ENCODE measurements around the gene OGFOD3.
"Not testable (repeated sequence)": the region's sequence is repeated elsewhere in the genome, so short reads cannot be mapped to it uniquely, and the experiment has no call there.

The OGFOD3 gene

DNA sequence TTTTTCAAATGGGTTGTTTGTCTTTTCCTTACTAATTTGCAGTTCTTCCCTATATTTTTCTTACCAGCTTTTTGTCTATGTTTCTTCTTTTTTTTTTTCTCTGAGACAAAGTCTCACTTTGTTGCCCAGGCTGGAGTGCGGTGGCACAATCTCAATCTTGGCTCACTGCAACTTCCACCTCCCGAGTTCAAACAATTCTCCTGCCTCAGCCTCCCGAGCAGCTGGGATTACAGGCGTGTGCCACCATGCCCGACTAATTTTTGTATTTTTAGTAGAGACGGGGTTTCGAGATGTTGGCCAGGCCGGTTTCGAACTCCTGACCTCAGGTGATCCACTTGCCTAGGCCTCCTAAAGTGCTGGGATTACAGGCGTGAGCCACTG is 45.3 kb downstream of the OGFOD3 start:
- not testable (repeated sequence) for DNase-seq (ENCODE audit: low spot score)

DNA sequence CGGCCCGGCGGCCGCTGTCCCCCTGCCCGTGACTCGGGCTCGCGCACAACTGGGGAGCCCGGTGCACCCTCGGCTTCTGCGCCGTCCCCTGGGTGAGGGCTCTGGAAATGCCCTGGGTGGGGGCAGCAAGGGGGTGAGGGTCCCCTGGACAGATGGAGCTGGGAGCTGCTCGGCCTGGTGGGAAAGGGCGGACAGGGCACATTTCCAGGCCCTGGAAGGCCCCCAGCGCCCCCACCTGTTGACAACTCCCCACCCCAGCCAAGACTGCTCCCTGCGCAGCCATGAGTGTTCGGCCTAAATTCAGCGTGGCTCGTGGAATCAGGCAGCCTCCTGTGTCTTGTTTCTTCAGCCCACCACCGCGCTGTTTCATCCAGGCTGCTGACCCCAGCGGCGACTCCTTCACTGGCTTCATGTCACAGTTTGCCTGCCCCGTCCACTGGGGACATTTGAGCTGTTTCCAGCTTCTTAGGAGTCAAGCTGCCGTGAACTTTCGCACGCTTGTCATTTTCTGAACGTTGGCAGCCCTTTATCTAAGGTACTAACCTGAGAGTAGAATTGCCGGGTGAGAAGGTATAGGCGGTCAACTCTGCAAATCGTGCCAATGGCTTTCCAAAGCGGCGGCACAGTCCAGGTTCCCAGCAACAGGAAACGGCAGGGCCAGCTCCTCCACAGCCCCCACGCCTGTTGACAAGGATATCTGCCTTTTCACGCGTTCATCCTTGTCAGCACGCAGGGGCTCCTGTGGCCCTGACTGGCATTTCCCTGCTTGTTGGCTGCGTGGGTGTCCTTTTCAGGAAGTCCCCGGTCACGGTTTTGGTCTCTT is 45.9 kb downstream of the OGFOD3 start:
- no peak for DNase-seq (ENCODE audit: low spot score)

DNA sequence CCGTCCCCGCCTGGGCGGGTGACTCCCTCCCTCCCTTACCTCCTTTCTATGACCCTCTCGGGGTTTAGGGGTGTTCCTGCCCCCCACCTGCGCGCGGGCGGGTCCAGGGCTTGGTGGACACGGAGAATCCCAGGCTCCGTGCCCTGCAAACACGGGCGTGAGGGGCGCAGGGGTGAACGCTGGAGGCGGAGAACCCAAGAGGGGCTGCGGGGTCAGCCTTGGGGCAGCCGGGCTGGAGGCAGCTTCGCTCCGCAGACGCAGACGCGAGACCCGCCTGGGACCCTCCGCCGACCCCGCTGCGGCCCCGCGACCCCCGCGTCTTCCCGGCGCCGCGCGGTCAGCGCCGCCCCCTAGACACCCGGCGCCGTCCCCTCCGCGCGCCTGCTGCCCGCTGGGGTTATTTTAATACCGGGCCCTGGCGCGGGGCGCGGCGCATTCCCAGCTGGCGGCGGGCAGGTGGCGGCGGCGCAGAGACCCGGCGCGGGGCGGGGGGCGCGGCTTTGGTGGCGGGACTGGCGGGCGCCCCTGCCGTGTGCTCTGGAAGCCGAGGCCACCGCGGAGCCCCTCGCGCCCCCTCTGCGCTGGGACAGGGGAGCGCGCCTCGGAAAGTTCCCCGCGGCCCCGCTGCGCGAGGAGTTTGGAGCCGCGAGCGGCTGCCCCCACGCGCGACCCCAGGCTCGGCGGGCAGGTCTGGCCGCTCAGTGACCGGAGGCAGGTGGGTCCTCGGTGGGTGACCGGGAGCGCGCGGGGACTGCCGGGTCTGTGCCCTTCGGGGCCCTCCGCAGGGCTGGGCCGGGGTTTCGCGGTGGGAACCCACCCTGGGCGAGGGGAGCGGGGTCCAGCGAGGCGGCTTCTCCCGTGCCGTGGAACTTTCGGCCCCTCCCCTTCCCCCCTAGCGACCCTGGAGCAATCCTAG is 46.8 kb downstream of the OGFOD3 start, which contains the start of gene UTS2R:
Gene UTS2R, plus strand, starts transcription at position 433 of the 916 bp plus-strand sequence. CDS start 2,560 bp downstream, outside the sequence.
- DNase-seq (ENCODE audit: low spot score) = no peak

DNA sequence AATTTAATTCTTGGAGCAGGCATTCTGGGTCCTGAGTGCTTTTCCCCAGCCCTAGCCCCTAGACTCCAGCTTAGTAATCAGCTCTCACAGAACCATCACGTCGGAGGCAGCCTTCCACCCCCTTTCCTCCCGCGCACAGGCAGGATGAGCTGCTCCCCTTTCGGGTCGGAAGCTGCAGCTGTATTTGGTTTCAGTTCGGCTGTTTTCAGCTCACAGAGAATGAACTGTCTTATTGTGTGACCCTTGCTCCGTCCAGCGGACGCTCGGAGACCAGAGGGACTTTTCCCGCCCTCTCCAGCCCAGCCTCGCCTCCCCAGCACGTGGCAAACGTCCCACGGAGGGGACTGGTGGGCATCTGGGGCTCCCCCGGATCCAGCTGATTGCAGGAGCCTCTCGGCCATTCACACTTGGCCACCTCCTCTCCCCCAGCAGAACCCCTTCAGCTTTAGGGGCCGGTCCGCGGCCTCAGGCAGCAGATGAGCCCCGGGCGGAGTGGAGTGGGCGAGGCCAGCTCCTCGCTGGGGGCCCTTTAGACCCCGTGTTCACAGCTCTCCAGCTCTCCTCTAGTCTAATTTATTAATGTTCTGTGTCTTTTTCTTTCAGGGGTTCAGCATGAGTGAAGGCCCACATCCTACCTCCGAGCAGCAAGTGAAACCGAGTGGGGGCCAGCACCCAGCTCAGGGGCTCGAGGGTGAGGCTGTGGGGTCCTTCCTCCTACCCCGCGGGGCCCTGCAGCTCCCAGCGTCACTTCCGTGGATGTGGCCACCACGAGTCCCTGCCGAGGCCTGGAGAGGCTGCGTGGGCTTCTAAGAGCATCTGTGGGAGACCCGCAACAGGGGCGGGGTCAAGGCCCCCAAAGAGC is 47.7 kb downstream of the OGFOD3 start:
- peak; percentile 40 for DNase-seq (ENCODE audit: low spot score)

DNA sequence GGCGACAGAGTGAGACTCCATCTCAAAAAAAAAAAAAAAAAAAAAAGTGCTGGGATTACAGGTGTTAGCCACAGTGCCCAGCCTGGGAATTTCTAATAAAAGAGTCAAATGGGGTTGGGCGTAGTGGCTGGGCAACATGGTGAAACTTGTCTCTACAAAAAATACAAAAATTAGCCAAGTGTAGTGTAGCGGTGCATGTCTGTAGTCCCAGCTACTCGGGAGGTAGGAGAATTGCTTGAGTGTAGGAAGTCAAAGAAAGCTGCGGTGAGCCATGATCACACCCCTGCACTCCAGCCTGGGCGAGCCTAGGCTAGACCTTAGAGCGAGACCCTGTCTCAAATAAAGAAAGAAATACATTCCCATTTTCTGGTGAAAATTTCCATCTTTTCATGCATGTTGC is 49.2 kb downstream of the OGFOD3 start:
- no peak for DNase-seq (ENCODE audit: low spot score)

DNA sequence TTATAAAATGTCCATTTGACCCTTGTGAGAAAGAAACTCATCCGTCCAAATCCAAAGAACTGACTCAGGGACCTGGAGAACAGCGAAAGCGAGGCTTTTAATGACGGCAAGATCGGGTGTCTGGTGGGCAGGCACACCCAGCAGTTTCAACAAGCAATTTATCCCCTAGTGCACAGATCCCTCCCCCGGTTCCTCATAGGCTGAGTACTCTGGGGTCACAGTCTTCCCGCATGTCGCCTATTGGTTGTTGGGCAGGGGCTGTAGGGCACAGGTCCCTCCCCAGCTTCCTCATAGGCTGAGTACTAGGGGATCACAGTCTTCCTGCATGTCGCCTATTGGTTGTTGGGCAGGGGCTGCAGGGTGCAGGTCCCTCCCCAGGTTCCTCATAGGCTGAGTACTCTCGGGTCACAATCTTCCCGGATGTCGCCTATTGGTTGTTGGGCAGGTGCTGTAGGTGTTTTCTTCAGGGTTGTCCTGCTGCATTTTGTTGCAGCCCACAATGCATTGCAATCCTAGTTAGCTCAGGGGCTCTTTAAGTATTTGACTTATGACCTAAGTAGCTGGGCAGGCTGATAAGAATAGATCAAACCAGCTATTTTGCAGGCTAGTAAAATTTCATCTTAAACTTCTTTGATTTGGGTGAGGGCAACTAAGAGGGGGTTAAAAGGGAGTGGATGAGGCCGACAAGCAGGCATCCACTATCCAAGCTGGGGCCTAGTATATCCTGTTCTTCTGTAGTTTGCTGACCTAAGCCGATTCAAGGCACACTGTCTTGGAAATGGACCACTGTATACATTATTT is 50.5 kb downstream of the OGFOD3 start:
- DNase-seq (ENCODE audit: low spot score) = no peak

DNA sequence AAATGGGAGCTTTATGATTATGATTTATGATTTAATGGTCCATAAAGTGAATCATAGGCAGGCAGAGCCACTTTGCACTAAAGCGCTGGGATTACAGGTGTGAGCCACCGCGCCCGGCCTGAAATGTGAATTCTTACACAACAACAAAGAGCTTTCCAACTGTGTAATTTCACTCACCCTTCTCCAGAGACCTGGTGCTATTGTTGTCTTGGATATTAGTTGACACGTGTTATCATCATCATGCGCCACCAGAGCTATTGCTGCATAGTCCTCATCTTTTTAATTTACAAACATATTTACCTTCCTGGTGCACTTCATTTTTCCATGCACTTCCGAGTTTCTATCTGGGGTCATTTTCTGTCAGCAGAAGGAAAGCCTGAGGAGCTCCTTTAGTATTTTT is 51.6 kb downstream of the OGFOD3 start:
- no peak for DNase-seq (ENCODE audit: low spot score)

DNA sequence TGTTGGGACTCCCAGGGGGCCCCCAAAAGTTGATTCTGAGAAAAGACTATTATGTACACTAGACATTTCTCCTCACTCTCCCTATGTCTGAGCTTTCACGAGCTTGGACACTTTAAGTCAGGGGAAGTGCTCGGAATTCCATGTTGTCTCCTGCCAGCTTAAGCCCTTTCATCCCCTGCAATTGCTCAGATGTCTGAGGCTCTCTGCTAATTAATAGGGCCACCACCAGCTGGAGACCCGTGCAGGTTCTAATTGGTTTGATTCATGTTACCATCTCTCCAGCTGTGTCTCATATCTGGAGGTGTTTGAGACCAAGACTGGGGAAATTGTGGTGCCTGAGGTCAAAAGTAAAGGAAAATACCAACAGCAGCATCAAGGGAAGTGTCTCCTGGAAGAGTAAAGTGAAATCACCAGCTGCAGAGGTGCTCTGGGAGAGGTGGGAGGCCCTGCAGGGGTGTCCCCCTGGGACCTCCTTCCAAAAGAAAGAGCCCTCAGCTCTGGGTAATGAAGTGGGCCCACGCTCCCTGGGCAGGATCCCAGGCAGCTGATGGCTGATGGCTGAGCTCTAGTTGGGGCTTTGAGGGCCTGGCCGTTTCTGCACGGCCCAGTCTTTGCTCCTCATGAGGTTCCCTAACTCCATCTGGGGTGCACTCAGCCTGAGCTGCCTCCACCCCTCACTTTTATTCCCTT is 52.6 kb downstream of the OGFOD3 start:
- no peak for DNase-seq (ENCODE audit: low spot score)

DNA sequence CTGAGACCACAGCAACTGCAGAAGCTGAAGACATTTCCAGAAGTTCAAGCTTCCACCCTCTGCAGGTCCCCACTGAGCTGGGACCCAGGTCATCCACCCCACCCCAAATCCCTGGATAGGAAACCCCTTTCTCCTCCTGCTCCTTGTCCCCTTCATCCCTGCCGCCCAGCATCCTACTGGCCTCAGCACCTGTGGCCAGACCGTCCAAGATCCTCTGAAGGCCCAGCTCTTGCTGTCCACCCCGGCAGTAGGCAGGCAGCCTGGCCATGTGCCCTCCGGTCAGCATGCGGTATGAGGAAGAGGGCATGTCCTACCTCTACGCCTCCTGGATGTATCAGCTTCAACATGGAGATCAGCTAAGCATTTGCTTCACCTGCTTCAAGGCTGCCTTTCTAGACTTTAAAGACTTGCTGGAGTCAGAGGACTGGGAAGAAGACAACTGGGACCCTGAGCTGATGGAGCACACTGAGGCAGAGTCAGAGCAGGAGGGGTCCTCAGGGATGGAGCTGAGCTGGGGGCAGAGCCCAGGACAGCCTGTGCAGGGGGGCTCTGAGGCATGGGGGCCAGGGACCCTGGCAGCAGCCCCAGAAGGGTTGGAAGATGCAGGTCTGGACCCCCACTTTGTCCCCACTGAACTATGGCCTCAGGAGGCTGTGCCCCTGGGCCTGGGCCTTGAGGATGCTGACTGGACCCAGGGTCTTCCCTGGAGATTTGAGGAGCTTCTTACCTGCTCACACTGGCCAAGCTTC is 56.3 kb downstream of the OGFOD3 start:
- DNase-seq (ENCODE audit: low spot score) = no peak

DNA sequence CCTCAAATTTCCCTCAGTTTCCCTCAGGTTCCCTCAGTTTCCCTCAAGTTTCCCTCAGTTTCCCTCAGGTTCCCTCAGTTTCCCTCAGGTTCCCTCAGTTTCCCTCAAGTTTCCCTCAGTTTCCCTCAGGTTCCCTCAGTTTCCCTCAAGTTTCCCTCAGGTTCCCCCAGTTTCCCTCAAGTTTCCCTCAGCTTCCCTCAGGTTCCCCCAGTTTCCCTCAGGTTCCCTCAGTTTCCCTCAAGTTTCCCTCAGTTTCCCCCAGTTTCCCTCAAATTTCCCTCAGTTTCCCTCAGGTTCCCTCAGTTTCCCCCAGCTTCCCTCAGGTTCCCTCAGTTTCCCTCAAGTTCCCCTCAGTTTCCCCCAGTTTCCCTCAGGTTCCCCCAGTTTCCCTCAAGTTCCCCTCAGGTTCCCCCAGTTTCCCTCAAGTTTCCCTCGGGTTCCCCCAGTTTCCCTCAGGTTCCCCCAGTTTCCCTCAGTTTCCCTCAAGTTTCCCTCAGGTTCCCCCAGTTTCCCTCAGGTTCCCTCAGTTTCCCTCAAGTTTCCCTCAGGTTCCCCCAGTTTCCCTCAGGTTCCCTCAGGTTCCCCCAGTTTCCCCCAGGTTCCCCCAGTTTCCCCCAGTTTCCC is 58.8 kb downstream of the OGFOD3 start:
- DNase-seq (ENCODE audit: low spot score) = not testable (repeated sequence)

DNA sequence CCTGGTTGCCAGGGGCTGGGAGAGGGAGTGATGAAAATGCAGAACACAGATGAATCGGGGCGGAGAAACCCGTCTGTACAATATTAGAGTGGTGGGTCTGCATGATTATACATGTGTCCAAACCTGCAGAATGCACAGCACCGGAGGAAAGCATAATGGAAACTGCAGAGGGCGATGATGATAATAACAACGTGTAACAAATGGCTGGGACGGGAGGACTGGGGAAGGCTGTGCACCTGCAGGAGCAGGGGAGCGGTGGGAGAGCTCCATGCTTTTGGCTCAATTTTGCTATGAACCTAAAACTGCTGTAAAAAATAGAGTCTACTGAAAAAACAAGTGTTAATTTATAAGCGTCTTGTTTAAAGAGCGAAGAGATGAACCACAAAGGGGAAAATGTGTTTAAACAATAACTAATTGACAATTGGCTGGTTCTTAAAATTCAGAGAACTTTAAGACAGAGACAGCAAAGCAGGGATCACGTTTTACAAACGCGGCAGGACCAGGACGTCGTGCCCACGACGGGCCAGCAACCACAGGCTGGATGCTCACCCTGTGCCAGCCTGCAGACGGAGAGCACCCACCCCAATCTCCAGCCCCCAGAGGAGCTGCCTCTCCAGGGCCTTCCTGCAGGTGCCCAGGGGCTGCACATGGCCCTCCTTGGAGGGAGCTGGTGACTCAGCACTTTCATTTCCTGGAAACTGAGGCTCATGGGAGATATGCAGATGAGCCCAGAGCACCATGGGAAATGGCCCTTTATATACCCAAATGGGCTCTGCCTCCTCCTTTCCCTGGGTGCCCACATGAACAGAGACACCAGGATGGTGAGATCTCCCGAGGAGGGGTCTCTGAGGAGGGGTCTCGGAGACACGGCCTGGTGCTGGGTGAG is 59.7 kb downstream of the OGFOD3 start, which contains the start of gene TEX19:
Gene TEX19, plus strand, starts transcription at position 783 of the 886 bp plus-strand sequence. CDS start 2,904 bp downstream, outside the sequence.
- DNase-seq (ENCODE audit: low spot score) = no peak

DNA sequence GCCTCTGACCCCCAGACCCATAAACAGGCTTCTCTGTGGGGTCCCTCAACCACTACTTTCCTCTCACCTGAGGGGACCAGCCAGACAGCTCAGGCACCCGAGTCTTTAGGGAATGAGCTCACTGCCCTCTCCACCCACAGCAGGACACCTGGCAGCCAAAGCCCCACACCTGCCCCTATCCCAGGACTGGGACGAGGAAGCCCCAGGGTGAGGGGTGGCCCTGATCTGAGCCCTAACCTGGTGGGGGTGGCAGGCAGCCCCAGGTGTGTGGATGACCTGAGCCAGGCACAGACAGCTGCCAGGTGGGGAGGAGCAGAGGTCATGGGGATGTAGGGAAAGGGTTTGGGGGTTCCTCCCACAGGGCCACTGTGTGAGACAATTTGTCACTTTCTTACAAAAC is 61.0 kb downstream of the OGFOD3 start:
- no peak for DNase-seq (ENCODE audit: low spot score)

DNA sequence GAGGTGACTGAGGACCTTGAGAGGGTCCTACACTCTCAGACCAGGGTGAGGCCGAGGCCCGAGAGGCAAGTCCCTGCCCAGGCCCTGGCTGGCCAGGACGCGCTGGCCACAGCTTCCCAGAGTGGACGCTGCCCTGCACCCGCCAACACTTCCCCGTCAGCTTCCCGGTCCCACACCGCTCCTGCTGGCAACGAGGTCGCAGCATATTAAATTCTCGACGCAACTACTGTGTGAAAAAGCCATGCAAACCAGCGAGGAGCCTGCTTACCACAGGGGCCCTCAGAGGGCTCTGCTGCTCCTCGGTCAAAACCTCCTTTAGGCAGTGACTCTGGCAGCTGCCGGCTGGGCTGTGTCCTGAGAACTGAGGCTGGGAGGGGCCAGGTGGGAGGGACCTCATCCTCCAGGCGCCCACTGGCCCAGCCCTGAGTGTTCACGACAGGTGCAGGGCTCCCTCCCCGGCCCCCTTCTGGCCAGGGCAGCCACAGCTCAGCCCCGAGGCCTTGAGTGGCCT is 61.5 kb downstream of the OGFOD3 start:
- DNase-seq (ENCODE audit: low spot score) = no peak

DNA sequence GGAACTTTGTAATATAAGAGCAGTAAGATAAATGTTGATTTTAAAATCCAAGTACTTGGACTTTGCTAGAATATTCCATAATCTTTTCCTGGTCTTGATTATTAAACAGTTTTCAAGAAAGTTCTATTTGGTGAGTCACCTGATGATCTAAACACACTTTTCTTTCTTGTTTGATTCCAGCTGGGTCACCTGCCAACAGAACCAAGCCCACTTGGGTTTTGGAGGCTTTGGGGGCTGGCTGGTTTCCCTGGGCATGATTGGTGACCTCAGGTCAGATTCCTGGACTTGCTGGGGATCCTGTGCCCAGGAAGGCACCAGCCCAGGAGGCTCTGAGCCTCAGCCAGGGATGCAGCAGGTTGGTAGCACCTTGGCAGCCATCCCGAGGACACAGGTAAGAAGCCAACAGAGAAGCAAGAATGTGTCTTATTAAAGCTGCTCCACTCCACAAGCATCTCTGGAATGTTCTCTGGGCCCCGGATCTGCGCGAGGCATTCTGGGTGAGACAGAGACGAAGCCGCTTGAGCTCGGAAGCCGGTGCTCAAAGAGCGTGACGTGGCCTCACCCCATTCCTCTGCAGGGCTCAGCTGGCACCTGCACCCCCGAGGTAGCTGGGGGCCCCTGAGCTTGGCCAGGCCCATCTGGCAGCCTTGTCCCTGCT is 62.5 kb downstream of the OGFOD3 start:
- DNase-seq (ENCODE audit: low spot score) = no peak

DNA sequence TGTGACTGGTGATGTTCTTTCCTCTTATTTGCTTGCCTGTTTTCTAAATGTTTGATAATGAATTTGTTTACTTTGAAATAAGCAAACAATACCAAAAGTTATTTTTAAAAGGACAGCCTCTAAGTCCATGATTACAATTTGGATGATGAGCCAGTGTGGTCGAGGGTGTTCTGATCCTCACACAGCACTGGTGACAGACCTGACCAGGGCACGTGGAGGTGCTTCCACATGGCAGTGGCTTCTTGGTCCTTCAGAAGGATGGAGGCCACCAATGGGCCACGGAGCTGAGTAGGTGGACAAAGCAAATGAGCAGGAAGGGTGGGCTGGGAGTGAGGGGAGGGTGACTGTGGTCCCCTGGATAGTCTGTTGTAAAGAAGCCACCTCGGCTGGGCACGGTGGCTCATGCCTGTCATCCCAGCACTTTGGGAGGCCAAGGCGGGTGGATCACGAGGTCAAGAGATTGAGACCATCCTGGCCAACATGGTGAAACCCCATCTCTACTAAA is 63.5 kb downstream of the OGFOD3 start:
- DNase-seq (ENCODE audit: low spot score) = no peak

DNA sequence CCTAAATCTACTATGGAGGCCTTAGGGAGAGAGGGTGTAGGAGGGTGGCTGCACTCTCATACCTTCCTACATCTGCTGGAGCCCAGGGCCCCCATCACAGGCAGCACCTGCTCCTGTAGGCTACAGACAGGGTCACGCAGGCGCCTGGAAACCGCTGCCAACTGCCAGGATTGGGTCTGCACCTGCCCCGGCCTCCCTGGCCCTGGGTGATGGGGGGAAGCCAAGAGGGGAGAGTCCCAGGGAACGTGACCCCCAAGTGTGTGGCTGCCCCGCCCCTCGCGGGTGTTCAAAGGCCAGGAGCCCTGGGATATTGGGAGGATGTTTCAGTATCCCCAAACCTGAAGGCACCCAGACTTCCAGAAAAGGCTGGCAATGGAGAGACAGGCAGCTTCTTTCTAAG is 64.9 kb downstream of the OGFOD3 start:
- no peak for DNase-seq (ENCODE audit: low spot score)

Measured in AG20443 (cell line).